HCT116 (cell line): Measurements from ENCODE around the gene TSPAN6. TPM values are rescaled to one million over a fixed set of nuclear protein-coding genes. Genes with fewer than 3 reads are reported as not detected.
A peak's percentile ranks its signal among the peaks of the same experiment; 100 is the strongest.

ENCODE experiments used
- ATAC-seq: fragments of 200-7000 bp; cut with Tn5 transposase; 2 replicates; pipeline ENCODE4 v1.9.1; 2020; ENCODE audit warnings: mild to moderate bottlenecking, moderate library complexity
- BruUV-seq: library from RNA; stranded (reverse); fragments of 400-500 nt; replicated peaks from 2 replicates; lab custom pipeline; 2021; lab: Mats Ljungman, UMichigan
- CTCF ChIA-PET: fragments of 300-600 bp; sonication (Branson Sonifier 250); formaldehyde crosslinking; loops from one replicate; lab custom pipeline; 2021; ENCODE audit warnings: antibody characterized with exemption; lab: Charles Lee
- POLR2A ChIA-PET: fragments of 300-600, 350-600 bp; sonication (Branson Sonifier 250); formaldehyde crosslinking; loops from one replicate; lab custom pipeline; 2021; ENCODE audit warnings: antibody characterized with exemption; lab: Charles Lee
- RAD21 ChIA-PET, 2 experiments: fragments of 300-600 bp; sonication (Branson Sonifier 250); formaldehyde crosslinking; loops; one replicate each; lab custom pipeline; 2023; ENCODE audit warnings: low total read pairs in 2 of 2; ENCODE audit not compliant: uncharacterized antibody in 2 of 2, unreplicated experiment in 2 of 2, low non-redundant PET in 1 of 2; lab: Charles Lee
- DNase-seq: peaks from one replicate; pipeline ENCODE4 v3.0.0-alpha.2; 2010; ENCODE audit warnings: low read depth, low spot score
- H2AFZ ChIP-seq: fragments of 200-600 bp; shearing (Covaris generic), sonication (generic); 2 replicates; pipeline ENCODE4 v1.6.1; 2017; ENCODE audit warnings: low read depth, mixed run types, mixed read lengths, antibody characterized with exemption, low read length; ENCODE audit not compliant: poor library complexity, severe bottlenecking
- H3K27ac ChIP-seq: 2 replicates; pipeline ENCODE4 v1.5.1; 2012; ENCODE audit warnings: low read depth, low read length
- H3K27me3 ChIP-seq: fragments of 200-600 bp; sonication (generic); 2 replicates; pipeline ENCODE4 v1.6.1; 2016; ENCODE audit warnings: mixed run types, low read length, mixed read lengths; ENCODE audit not compliant: insufficient read depth
- H3K36me3 ChIP-seq, 2 experiments: fragments of 200-500 bp in 1 of 2; fragments of 200-600 bp in 1 of 2; sonication (Bioruptor generic) in 1 of 2; sonication (generic) in 1 of 2; 2 replicates each; pipeline versions ENCODE4 v1.5.1 to v1.6.1; 2014 to 2016; ENCODE audit warnings: low read length in 2 of 2, inconsistent platforms in 1 of 2, mixed read lengths in 1 of 2, mixed run types in 1 of 2; ENCODE audit not compliant: insufficient read depth in 2 of 2, control insufficient read depth in 1 of 2
- H3K4me1 ChIP-seq, 2 experiments: fragments of 200-600 bp in 1 of 2; sonication (generic) in 1 of 2; 2 replicates each; pipeline versions ENCODE4 v1.5.1 to v1.6.1; 2012 to 2017; ENCODE audit warnings: low read length in 2 of 2, inconsistent platforms in 1 of 2, mild to moderate bottlenecking in 1 of 2, mixed read lengths in 1 of 2, mixed run types in 1 of 2, moderate library complexity in 1 of 2; ENCODE audit not compliant: insufficient read depth in 2 of 2, control insufficient read depth in 1 of 2
- H3K4me2 ChIP-seq: fragments of 200-600 bp; sonication (generic); 2 replicates; pipeline ENCODE4 v1.6.1; 2017; ENCODE audit warnings: mixed run types, low read length, mixed read lengths
- H3K4me3 ChIP-seq, 2 experiments: fragments of 200-600 bp in 1 of 2; sonication (generic) in 1 of 2; replicated peaks in 1 of 2; 2 replicates each; pipeline ENCODE4 v1.5.1; 2011 to 2016; ENCODE audit warnings: low read length in 2 of 2, control low read depth in 1 of 2, low read depth in 1 of 2, mild to moderate bottlenecking in 1 of 2, mixed read lengths in 1 of 2, mixed run types in 1 of 2
- H3K79me2 ChIP-seq: fragments of 200-600 bp; sonication (generic); 2 replicates; pipeline ENCODE4 v1.6.1; 2017; ENCODE audit warnings: mild to moderate bottlenecking, mixed run types, low read length, moderate library complexity, mixed read lengths; ENCODE audit not compliant: insufficient read depth
- H3K9ac ChIP-seq: fragments of 200-600 bp; sonication (generic); 2 replicates; pipeline ENCODE4 v1.6.1; 2016; ENCODE audit warnings: low read length, mixed read lengths
- H3K9me2 ChIP-seq: fragments of 200-600 bp; sonication (generic), shearing (Covaris generic); 2 replicates; pipeline ENCODE4 v1.6.1; 2017; ENCODE audit warnings: mixed run types, mild to moderate bottlenecking, moderate library complexity; ENCODE audit not compliant: insufficient read depth
- H3K9me3 ChIP-seq, 2 experiments: fragments of 200-500 bp in 1 of 2; fragments of 200-600 bp in 1 of 2; sonication (Bioruptor generic) in 1 of 2; sonication (generic) in 1 of 2; 2 replicates each; pipeline ENCODE4 v1.6.1; 2014 to 2017; ENCODE audit warnings: low read length in 2 of 2, mixed read lengths in 2 of 2, inconsistent platforms in 1 of 2, low read depth in 1 of 2, mild to moderate bottlenecking in 1 of 2, mixed run types in 1 of 2, moderate library complexity in 1 of 2; ENCODE audit not compliant: control insufficient read depth in 1 of 2, insufficient read depth in 1 of 2
- H4K20me1 ChIP-seq: fragments of 200-600 bp; sonication (generic), shearing (Covaris generic); 2 replicates; pipeline ENCODE4 v1.6.1; 2017; ENCODE audit warnings: mixed run types, mild to moderate bottlenecking, moderate library complexity; ENCODE audit not compliant: insufficient read depth
- CBX3 ChIP-seq: IDR thresholded peaks from 2 replicates; pipeline ENCODE4 v1.6.1; 2012; ENCODE audit warnings: low read depth
- CEBPB ChIP-seq: IDR thresholded peaks from 2 replicates; pipeline ENCODE4 v1.6.1; 2012; ENCODE audit warnings: low read depth
- EGR1 ChIP-seq: IDR thresholded peaks from 2 replicates; pipeline ENCODE4 v1.6.1; 2012; ENCODE audit warnings: low read depth
- ELF1 ChIP-seq: IDR thresholded peaks from 2 replicates; pipeline ENCODE4 v1.6.1; 2012; ENCODE audit warnings: low read depth, borderline replicate concordance
- EZH2phosphoT487 ChIP-seq: fragments of 200-600 bp; IDR thresholded peaks from 2 replicates; pipeline ENCODE4 v1.6.1; 2018; ENCODE audit warnings: antibody characterized with exemption, borderline replicate concordance
- FOSL1 ChIP-seq: IDR thresholded peaks from 2 replicates; pipeline ENCODE4 v1.6.1; 2012; ENCODE audit warnings: low read depth
- JUND ChIP-seq: IDR thresholded peaks from 2 replicates; pipeline ENCODE4 v1.6.1; 2012
- POLR2A ChIP-seq: IDR thresholded peaks from 2 replicates; pipeline ENCODE4 v1.7.0; 2011; ENCODE audit warnings: borderline replicate concordance; ENCODE audit not compliant: insufficient read depth, insufficient read length; ENCODE audit errors: extremely low read depth
- POLR2AphosphoS5 ChIP-seq: IDR thresholded peaks from 2 replicates; pipeline ENCODE4 v1.6.1; 2011; ENCODE audit warnings: mild to moderate bottlenecking, low read depth, low read length, moderate library complexity
- RAD21 ChIP-seq: IDR thresholded peaks from 2 replicates; pipeline ENCODE4 v1.6.1; 2012; ENCODE audit warnings: low read depth, mild to moderate bottlenecking
- TCF7L2 ChIP-seq: IDR thresholded peaks from 2 replicates; pipeline ENCODE4 v1.7.0; 2011; ENCODE audit warnings: borderline replicate concordance, inconsistent platforms; ENCODE audit not compliant: insufficient read depth, insufficient read length; ENCODE audit errors: extremely low read depth
- YY1 ChIP-seq: IDR thresholded peaks from 2 replicates; pipeline ENCODE4 v1.6.1; 2011; ENCODE audit warnings: low read length, low read depth, moderate library complexity, mild to moderate bottlenecking; ENCODE audit not compliant: insufficient replicate concordance; ENCODE audit errors: extremely low read depth
- ZNF274 ChIP-seq: fragments of 200-500 bp; sonication (Bioruptor generic); IDR thresholded peaks from 2 replicates; pipeline ENCODE4 v1.6.1; 2014; ENCODE audit warnings: mild to moderate bottlenecking, low read depth, low read length, inconsistent platforms
- intact Hi-C: fragments of 100-400 bp; cut with micrococcal nuclease; formaldehyde crosslinking; loops from 2 replicates; pipeline ENCODE4 v1.10.0; 2022
- total RNA-seq: library from RNA; stranded (reverse); gene quantifications from one replicate; pipeline ENCODE4 v1.2.1, GENCODE V29; 2021; ENCODE audit not compliant: unreplicated experiment
- TF ChIP-seq, protein P1 (sequence below): IDR thresholded peaks from 2 replicates; pipeline ENCODE4 v1.6.1; 2011; ENCODE audit warnings: mild to moderate bottlenecking, low read length, moderate library complexity; ENCODE audit not compliant: insufficient replicate concordance; ENCODE audit errors: extremely low read depth

The TSPAN6 gene
- total RNA-seq, 1 experiment from 2014 or later: 25.0 TPM

DNA sequence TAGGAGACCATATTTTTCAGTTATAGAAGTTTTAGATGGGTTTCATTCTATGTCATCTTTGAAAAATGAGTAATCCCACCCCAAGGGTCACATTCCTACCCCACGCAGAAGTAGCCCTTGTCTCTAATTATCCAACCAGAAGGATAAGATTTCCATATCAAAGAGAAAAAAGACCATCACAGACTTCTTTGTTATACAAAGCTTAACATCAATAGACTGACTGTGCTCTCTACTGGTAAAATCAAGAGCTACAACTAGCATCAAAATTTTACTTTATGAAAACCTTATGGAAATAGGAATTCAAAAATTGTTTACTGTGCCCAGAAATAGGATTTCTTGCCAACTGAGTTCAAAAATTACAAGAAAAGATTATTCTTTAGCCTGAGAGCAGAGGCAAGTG lies 27.0 kb downstream of the TSPAN6 start:
- ChIA-PET RAD21 (interaction anchor here in 1 of 2 experiments (1.0 kb wide), 1 partner anchor 162 kb away, joined by 4 read pairs; no protein-coding TSS in a partner anchor), POLR2A (no interaction called here), CTCF (interaction anchor here (0.6 to 1.9 kb wide), 5 partner anchors 9 to 260 kb away, joined by 3 to 11 read pairs (median 5); no protein-coding TSS in a partner anchor)
- H2AFZ ChIP-seq: no peak overlapping the region
- TF ChIP-seq RAD21: peak; percentile 19; the same call in 1 of the 2 replicates
- TF ChIP-seq, protein P1, sequence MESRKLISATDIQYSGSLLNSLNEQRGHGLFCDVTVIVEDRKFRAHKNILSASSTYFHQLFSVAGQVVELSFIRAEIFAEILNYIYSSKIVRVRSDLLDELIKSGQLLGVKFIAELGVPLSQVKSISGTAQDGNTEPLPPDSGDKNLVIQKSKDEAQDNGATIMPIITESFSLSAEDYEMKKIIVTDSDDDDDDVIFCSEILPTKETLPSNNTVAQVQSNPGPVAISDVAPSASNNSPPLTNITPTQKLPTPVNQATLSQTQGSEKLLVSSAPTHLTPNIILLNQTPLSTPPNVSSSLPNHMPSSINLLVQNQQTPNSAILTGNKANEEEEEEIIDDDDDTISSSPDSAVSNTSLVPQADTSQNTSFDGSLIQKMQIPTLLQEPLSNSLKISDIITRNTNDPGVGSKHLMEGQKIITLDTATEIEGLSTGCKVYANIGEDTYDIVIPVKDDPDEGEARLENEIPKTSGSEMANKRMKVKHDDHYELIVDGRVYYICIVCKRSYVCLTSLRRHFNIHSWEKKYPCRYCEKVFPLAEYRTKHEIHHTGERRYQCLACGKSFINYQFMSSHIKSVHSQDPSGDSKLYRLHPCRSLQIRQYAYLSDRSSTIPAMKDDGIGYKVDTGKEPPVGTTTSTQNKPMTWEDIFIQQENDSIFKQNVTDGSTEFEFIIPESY: no peak
- ATAC-seq (no peak), DNase-seq (no peak)
- intact Hi-C loops: no loop called here
- peaks cover 0 to 1% of the 10 kb centered on the region in 2 experiments; a peak in 1 of 4 replicates for H3K4me1 ChIP-seq
- no peaks in the 10 kb centered on the region for H3K9me3 ChIP-seq
- H3K9me2 ChIP-seq: no peaks in the 10 kb centered on the region
- no peak overlapping the region for H3K4me3 ChIP-seq
- BruUV-seq: no TSS peak
- H3K27me3 ChIP-seq: no peaks in the 10 kb centered on the region
- H4K20me1 ChIP-seq: no peaks in the 10 kb centered on the region
- H3K9ac ChIP-seq: no peak overlapping the region
- no peak overlapping the region for H3K4me2 ChIP-seq
- no peaks in the 10 kb centered on the region for H3K79me2 ChIP-seq
- H3K27ac ChIP-seq: no peak overlapping the region
- no peaks in the 10 kb centered on the region for H3K36me3 ChIP-seq

DNA sequence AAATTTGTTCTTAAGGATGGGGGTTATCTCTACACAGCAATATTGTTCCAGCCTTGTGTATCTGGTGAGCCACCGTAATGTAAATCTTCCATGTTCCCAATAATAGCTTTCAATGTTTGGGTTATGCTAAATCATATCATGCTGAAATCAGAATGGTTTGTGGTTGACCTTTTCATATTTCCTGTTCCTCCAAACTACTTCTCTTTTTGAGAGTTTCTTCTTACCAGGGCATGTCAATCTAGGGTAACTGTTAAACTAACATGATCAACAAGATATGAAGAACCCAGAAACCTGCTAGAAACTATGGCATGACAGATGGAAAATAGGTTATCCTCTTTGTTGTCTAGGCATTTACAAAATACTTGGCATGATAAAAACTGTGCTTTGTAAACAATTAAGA lies 29.9 kb downstream of the TSPAN6 start:
- no peaks in the 10 kb centered on the region for H3K9me2 ChIP-seq
- CTCF ChIA-PET: no interaction called here
- no peak overlapping the region for H3K4me2 ChIP-seq
- no peak overlapping the region for H3K27ac ChIP-seq
- no peaks in the 10 kb centered on the region for H3K9me3 ChIP-seq
- ATAC-seq (no peak), DNase-seq (no peak)
- no peaks in the 10 kb centered on the region for H3K36me3 ChIP-seq
- BruUV-seq: no TSS peak
- no peak overlapping the region for H2AFZ ChIP-seq
- RAD21 ChIA-PET: no interaction called here
- no peaks in the 10 kb centered on the region for H3K79me2 ChIP-seq
- no peaks in the 10 kb centered on the region for H3K4me1 ChIP-seq
- intact Hi-C loops: no loop called here
- H3K9ac ChIP-seq: no peak overlapping the region
- H3K27me3 ChIP-seq: no peaks in the 10 kb centered on the region
- no peak overlapping the region for H3K4me3 ChIP-seq
- no peaks in the 10 kb centered on the region for H4K20me1 ChIP-seq
- POLR2A ChIA-PET: no interaction called here
- TF ChIP-seq POLR2A (no peak), RAD21 (no peak), FOSL1 (no peak), POLR2AphosphoS5 (no peak), JUND (no peak), ZNF274 (no peak), EGR1 (no peak), EZH2phosphoT487 (no peak), ELF1 (no peak), TCF7L2 (no peak), YY1 (no peak), CEBPB (no peak), CBX3 (no peak)
- TF ChIP-seq, protein P1: no peak
